Amygdala (tissue), 56 donors: ENCODE measurements around the gene OXCT2.
A peak's percentile ranks its signal among the peaks of the same experiment; 100 is the strongest.
"Not testable (repeated sequence)": the region's sequence is repeated elsewhere in the genome, so short reads cannot be mapped to it uniquely, and the experiment has no call there.

Experiments used
- DNase-seq, 56 donors: peaks; one replicate each; lab custom pipeline; 2025; lab: John Stamatoyannopoulos, UW

OXCT2 gene

DNA sequence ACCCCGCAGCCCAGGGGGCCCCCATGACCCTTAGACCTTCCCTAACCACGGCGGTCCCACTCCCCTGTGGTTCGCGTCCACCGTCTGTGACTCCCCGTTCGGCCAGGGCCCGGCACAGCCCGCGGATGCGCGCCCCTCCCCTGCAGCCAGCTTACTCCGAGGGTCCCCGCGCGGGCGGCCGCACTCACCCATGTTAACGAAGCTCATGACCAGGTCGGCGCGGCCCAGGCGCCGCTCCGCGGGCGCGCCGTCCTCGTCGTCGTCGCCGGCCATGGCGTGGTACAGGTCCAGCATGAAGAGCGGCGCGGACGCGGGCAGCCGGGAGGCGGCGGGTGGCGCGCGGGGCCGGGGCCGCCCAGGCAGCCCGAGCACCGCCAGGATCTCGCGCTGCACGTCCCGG, 16.8 kb upstream of the OXCT2 start:
- DNase-seq, result not testable (repeated sequence)

DNA sequence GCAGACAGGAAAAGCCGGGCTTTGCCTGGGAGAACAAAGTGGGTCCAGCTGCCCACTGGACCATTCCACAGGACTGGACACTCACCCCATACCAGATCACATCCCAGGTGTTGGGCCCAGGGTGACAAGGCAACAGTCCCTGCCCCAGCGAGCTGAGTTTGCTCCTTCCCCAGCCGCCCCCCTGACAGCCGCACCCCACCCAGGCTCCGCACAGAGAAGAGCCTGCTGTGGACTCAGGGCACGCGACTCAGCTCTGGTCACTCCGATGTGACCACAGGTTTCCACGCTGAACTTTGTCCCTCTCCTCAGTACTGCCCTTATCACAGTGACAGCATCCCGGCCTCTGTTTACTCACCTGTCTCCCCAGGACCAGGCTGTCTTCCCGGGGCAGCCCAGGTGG, 16.3 kb upstream of the OXCT2 start:
- peak in 1 of 56 donors; percentile 6 for DNase-seq

DNA sequence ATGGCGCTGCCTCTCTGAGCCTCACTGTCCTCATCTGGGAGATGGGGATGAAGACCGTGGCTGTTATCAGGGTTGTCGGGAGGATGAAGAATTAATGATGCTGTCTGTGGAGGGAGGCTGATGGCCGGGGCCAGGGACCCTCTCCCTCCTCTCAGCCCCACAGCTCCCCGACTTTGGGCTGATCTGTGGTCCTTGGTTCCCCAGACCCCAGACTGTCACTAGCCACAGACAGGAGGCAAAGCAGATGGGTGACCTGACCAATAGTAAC, 15.9 kb upstream of the OXCT2 start:
- DNase-seq, result not testable (repeated sequence)

DNA sequence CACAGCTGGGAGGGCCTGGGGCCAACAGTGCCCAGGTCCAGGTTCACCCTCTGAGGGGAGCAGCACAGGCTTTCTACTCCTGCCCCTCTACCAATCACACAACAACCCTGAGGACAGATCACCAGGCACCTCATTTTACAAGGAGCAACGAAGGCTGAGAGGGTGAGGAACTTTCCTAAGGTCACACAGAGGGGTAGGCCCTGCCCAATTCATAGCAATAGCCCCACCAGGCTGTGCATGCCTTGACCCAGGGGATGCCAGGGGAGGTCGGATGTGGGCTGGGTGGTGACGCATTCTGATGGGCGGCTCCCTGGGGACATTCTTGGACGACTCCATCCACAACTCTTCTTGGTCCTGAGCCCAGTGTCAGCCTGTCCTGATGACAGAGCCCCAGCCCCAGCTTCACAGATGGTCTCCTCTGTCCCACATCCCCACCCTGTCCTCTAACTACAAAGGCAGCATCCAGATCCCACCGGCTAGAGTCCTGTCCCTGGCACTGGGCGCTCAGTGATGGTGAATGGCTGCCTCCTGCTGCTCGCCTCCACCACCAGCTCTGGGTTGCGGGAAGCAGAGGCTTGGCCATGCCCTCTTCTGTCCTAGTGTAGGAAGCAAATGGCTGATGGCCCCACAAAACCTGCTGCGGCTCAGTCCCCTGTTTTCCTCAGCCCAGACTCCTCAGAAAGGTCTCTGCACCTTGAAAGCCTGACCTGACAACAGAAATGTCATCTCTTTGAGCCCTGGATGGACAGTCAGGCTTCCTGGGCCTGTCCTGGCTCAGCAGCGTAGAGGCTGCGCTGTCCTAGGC, 15.4 kb upstream of the OXCT2 start:
- peak in 24 of 56 donors; percentile 1 to 44 (median 18) for DNase-seq

DNA sequence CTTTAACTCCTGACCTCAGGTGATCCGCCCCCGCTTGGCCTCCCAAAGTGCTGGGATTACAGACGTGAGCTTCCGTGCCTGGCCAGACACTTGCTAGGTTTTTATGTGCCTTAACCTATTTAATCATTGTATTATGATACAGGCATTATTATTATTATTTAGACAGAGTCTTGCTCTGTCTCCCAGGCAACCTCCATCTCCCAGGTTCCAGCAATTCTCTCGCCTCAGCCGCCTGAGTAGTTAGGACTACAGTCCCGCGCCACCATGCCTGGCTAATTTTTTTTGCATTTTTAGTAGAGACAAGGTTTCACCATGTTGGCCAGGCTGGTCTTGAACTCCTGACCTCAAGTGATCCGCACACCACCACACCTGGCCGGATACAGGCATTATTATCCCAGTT, 11.5 kb upstream of the OXCT2 start:
- not testable (repeated sequence) for DNase-seq

DNA sequence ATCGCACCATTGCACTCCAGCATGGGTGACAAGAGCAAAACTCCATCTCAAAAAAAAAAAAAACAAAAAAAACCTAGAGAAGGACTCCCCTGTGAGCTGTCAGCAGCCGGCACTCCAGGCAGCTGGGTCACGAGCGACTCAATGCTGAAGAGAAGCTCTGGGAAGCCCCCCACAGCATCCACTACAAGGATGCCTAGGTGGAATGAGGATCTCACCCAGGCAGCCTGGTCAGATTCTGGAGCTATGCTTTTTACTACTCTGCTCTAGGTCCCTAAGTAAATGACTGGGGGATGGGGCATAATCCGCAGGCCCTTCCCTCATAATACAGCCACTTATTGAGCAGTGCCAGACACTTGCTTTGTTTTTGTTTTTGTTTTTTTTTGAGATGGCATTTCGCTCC, 11.0 kb upstream of the OXCT2 start:
- no peak for DNase-seq

DNA sequence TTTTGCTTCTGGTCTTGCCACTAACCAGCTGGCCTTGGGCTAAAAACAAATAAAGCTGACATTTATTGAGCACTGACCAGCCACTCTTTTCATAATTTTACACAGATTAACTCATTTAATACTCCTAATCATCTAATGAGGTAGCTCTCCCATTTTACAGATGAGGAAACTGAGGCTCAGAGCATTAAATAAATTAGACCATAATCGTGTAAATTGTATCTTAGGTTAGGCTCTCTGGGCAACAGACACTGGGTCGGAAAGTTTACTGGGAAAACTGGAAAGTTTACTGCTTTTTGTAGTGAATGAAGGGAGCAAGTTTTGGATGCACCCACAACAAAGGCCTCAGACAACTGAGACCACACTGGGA, 10.2 kb upstream of the OXCT2 start:
- DNase-seq, result no peak

DNA sequence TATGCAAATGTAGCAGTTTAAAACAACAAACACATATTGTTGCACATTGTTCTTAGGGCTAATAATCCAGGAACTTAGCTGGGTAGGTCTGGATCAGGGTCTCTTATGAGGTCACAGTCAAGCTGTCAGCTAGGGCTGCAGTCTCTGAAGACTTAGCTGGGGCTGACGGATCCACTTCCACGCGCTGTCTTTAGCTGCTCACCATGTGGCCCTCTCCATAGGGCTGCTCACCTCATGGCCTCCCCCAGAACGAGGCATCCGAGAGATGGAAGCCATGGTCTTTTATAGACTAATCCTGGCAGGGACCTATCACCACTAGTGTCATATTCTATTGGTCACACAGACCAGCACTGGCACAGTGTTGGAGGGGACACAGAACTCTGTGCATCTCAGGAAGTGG, 8.7 kb upstream of the OXCT2 start:
- no peak for DNase-seq

DNA sequence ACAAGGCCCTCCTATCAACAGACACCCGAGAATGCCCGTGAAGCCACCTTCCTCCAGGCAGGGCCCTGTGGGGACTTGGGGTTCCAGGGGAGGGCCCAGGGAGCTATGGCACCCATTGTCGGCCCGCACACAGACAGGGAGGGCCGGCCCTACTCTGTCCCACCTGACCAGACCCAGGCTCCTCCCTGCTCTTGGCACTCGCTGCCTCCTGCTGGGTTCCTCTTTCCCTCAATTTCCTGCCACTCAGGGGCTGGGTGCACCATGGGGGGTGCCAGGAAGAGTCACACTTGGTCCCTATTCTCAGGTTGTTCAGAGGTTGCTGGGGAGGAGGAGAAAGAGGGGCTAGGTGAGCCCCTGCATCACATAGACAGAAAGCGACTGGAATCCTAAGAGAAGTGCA, 8.0 kb upstream of the OXCT2 start:
- DNase-seq, result no peak

DNA sequence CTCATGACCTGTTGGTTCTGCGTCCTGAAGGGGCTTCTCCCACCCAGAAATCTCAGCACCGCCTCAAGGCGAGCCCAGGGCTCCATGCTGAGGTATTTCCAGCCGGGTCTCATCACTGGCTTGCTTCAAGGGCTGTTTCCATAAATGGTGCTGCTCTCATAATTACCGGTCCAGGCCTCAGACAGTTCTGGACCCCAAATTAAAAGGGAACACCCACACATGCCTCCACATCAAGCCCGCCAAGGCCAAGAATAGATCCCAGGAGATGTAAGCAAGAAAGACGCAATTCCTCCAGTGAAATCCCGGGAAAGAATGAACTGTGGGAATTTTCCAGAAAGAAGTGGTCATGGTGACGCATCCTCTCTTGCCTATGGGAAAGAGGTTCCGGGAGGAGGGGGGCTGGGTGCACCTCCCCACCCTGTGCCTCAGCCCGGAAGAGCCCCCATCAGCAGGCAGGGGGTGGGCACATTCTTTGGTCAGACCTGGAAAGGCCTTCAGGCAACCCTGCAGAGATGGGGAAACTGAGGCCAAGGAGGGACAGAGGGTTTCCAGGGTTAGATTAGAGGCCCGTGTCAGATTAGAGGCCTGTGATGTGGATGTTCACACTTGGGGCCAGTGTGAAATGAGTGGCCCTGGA, 7.4 kb upstream of the OXCT2 start:
- DNase-seq, result not testable (repeated sequence)

DNA sequence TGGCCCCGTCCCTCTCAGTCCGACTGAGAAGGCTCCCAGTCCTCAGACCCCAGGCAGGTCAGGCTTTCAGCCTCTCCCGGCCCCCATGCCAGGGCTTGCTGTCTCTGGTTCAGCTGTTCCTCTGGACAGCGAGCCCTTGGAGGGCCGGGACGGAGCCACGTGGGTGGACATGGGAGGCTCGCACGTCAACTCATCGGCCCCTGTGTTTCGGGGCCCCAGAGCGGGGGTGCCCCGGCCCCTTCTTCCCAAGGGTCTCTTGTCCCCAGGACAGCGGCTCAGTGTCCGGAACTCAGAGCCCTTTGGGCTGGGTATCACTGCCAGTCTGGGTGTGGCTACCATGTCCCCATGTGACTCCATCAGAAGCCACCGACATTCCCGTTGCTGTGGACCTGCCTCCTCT, 6.7 kb upstream of the OXCT2 start:
- DNase-seq, result not testable (repeated sequence)

DNA sequence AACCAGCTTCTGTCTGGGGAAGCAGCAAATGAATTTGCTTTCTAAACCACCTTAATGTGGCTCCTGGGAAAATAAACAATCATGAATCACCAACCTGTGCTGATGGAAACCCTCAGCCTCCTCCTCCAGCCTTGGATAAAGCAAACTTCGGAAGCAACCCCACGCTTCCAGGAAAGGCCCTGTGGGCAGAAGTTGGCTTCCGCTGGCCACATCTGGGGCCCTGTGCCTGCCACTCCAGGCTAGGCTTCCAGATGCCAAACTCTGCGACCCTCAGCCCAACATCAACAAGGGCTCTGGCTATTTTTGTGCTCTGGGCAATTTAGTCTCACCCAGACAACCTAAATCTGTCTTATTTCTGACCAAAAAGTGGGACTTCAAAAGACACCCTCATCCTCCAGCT, 6.2 kb upstream of the OXCT2 start:
- DNase-seq, result no peak

DNA sequence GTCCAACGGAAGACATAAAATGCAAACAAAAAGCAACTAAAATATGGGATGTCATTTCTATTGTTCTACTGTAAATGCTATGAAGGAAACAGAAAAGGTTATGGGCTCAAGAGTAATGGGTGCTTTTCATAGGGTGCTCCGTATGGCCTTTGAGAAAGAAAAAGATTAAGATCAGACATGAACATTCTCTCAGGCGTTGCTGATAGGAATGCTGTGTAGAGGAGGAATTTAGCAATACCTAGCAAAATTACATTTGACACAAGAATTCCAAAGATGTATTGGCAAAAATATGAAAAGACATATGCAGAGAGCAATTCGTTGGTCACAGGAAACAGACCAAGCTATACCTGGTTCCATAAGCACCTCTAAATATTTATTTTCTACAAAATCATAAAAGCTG, 5.7 kb upstream of the OXCT2 start:
- DNase-seq, result no peak

DNA sequence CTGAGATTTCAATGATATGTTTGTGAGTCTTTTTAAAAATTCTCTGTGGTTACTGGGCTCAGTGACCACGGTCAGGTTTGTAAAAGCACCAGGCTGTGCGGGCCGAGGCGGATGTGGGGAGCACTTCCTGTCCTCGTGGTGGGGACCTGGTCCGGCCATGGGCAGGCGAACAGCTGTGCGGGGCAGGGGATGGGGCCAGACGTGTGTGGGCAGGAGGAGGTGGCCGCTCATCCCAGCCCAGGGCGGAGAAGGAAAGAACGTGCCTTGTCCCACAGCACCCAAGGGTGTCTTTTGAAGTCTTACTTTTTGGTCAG, 5.2 kb upstream of the OXCT2 start:
- DNase-seq, result peak in 3 of 56 donors; percentile 8 to 28 (median 12)

DNA sequence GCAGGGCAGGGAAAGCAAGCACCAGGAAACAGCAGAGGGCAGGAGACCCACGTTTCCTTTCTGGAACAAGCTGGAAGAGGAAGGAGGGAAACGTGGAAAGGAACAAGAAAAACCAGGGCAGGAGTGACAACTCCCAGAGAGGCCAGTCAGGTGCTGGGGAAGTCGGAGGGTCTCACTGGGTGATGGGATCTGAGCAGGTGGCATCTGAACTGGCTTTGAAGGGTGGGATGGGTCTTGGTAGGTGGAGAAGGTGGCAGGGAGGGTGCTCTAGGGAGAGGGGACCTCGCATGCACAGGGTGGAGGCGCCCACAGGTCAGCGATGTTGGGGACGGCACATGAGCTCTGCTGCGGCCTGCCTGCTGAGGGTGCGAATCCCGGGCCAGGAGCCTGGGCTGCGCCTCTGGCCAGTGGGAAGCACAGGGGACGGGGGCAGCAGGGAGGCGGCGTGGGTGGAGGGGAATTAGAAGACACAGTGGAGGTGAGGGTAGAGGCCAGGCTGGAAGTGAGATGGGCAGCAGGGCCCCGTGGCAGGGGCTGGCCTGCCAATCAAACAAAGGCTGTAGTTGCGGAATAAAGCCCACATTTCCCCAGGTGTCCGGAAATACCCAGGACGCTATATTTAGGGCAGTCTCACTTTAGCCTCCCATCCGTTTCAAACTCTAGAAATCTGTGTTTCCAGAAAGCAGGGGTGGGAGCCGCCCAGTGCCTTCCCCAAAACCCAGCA, 4.7 kb upstream of the OXCT2 start:
- DNase-seq, result not testable (repeated sequence)

DNA sequence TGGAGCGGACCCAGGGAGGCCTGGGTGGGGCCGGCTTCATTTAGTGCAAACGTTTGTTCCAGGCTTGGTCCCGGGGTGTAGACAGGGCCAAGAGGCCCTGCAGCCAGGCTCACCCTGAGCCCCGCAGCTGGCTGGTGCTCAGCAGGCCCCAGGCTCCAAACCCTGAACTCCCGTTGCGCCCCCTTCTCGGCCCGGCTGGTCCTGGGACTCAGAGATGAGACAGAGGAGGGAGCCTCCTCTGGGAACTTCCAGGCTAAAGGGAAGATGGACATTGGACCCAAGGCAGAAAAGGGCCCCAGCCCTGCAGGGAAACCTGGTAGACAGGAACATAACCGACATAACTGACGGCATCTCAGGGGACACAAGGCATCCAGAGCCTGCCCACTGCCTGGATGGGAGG, 4.0 kb upstream of the OXCT2 start:
- not testable (repeated sequence) for DNase-seq

DNA sequence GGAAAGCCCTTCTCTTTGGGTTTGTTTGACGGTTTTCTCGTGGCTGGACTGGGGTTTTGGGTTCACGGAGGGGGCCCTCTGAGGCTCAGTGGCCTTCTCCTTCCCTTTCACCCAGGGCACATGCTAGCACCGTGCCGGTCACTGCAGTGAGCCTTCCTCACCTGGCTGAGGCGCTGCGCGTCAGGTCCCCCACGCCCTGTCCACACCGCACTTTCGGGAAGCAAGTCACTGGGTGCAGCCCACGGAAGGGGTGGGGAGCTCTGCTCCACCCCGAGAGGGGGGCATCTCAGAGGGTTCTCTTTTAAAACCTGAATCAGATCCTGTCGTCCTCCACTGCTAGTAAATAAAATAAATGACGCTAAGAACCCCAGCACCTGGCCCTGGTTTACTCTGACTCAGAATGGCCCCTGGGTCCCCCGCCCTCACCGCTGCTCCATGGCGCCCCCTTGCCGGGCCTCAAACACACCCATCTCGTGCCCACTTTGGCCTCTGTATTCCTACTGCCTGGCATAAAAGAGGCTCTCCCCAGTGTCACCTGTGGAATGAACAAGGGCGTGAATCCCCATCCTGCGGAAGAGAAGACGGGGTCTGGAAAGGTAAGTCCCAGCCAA, 2.3 kb upstream of the OXCT2 start:
- DNase-seq, result not testable (repeated sequence)

DNA sequence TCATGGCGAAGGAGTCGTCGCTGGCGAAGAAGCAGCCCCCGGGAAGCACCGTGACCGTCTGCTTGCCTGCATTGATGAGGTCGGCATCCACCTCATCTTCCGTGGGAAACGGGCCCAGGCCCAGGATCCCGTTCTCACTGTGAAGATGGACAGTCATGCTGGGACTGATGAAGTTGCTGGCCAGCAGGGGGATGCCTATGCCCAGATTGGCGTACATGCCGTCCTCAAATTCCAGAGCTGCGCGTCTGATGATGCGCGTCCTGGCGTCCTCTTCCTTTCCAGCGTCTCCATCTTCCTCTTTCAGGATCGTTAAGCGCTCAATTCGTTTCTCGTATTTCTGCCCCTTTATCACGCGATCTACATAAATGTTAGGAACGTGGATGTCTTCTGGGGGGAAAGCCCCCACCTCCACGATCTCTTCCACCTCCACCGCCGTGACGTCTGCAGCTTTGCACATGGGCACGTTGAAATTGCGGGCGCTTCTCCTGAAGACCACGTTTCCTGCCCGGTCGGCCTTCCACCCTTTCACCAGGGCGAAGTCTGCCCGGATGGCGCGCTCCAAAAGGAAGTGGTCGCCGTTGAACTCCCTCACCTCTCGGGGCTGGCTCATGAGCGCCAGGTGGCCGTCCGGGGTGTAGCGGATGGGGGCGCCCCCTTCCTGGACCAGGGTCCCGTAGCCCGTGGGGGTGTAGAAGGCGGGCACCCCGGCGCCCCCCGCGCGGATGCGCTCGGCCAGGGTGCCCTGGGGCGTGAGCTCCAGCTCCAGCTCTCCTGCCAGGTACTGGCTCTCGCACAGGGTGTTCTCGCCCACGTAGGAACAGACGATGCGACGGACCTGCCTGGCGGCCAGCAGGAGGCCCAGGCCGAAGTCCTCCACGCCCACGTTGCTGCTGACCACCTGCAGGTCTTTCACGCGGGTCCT, 787 bp downstream of the OXCT2 start:
- DNase-seq, result peak in 1 of 56 donors; percentile 9

DNA sequence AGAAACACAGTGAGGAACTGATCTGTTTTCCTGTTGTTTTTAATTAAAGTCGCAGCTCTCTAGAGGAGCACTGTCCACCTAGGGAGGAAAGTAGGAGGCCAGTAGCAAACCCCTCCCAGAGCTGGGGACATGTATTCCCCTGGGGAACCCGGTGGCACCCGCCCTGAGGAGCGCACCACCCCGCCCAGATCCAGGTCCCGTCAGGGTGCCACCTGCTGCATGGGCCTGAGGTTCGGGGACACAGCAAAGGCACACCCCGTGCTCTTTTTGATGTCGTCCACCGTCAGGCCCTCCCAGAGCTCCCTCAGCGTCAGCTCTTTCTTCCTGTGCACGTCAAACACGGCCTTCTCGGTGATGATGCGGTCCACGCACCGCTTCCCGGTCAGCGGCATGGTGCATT, 1.6 kb downstream of the OXCT2 start:
- DNase-seq, result not testable (repeated sequence)

DNA sequence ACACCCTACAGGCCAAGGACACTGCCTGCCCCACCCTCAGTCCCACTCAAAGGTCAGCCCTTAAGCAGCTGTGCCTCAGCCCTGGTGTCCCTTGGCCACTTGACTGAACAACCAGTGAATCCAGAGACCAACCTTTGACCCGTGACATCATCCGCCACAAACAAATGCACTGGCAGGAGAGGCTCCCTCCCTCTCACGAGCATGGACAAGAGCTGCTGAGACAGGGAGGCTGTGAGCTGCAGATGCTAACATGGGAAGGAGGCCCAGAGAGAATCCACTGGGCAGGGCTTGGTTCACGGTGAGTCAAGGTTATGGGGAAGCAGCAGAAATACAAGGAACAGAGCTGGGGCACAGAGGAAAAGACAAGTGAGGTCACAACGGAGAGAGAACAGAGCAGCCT, 4.7 kb downstream of the OXCT2 start:
- DNase-seq, result not testable (repeated sequence)
